Psoas muscle (tissue), 8 donors: ENCODE data around the gene MCUR1. TPM values are rescaled to one million over a fixed set of nuclear protein-coding genes. Genes with fewer than 3 reads are reported as not detected.

Source experiments
- ATAC-seq, 4 donors: fragments of 200-7000 bp; cut with Tn5 transposase; one replicate each; pipeline ENCODE4 v1.9.1; 2020; ENCODE audit warnings: moderate library complexity in 3 of 4, mild to moderate bottlenecking in 2 of 4
- DNase-seq, 2 donors: peaks; one replicate each; pipeline ENCODE4 v3.0.0-alpha.2; 2020
- H3K27ac ChIP-seq: fragments of 200-600 bp; one replicate; pipeline ENCODE4 v1.8.0; 2022
- H3K27me3 ChIP-seq, 3 donors: fragments of 200-600 bp in 1 of 3; one replicate each; pipeline versions ENCODE4 v1.6.1 to v1.8.0; 2013 to 2022; ENCODE audit warnings: low read length in 2 of 3, mild to moderate bottlenecking in 2 of 3, moderate library complexity in 1 of 3; ENCODE audit not compliant: insufficient read depth in 3 of 3
- H3K36me3 ChIP-seq, 2 donors: fragments of 200-600 bp in 1 of 2; one replicate each; pipeline versions ENCODE4 v1.6.1 to v1.8.0; 2013 to 2022; ENCODE audit warnings: low read depth in 1 of 2, mild to moderate bottlenecking in 1 of 2, moderate library complexity in 1 of 2; ENCODE audit not compliant: insufficient read depth in 1 of 2
- H3K4me1 ChIP-seq: fragments of 200-600 bp; one replicate; pipeline ENCODE4 v1.8.0; 2022
- H3K4me3 ChIP-seq: fragments of 200-600 bp; one replicate; pipeline ENCODE4 v1.8.0; 2022; ENCODE audit warnings: mild to moderate bottlenecking
- H3K9me3 ChIP-seq: fragments of 200-600 bp; one replicate; pipeline ENCODE4 v1.8.0; 2022
- CTCF ChIP-seq: fragments of 200-600 bp; IDR thresholded peaks from one replicate; pipeline ENCODE4 v1.8.0; 2022; ENCODE audit warnings: antibody characterized with exemption
- WGBS, 3 donors: extraction: QIAGEN DNeasy Blood & Tissue Kit; methylation state at CpG; one replicate each; pipeline versions ENCODE4 v1.1.6 to v1.1.7; 2013; 5-methylcytosine and 5-hydroxymethylcytosine counted together
- intact Hi-C, 2 donors: fragments of 100-400 bp; cut with DNase I; formaldehyde crosslinking; loops; one replicate each; pipeline versions ENCODE4 v1.11.0 to v1.14.2; 2022
- polyA plus RNA-seq, 3 donors: library from polyadenylated mRNA; stranded (reverse); fragments of 200-250 nt; gene quantifications; one replicate each; pipeline ENCODE4 v1.2.3, GENCODE V29; 2013
- total RNA-seq, 4 donors: library from RNA; stranded (reverse); fragmentation: NEBNext Ultra II Directional in 2 of 4; extraction: Animal tissue kit (Norgen Biotek cat#: 25700) in 2 of 4; gene quantifications; one replicate each; pipeline versions ENCODE4 v1.2.1 to v1.2.4, GENCODE V29; 2021 to 2023
- donor health status: healthy with polysubstance abuse.
- donor health status: DM: no; HTN: no; CAD: no; lungs with moderate emphysema.
- donor health status: Bipolar disorder and iron deficiency.
- donor health status: healthy.
- donor health status: DM: yes; HTN: yes; CAD: no.
- donor health status: DM: no; HTN: no; CAD: no.
- donor health status: DM: no; HTN: no; CAD: no.
- donor health status: DM: yes; HTN: yes; CAD: no.

Gene MCUR1
- total and polyA plus RNA-seq, 7 donors = 17.9 to 31.9 (median 20.5) TPM

DNA sequence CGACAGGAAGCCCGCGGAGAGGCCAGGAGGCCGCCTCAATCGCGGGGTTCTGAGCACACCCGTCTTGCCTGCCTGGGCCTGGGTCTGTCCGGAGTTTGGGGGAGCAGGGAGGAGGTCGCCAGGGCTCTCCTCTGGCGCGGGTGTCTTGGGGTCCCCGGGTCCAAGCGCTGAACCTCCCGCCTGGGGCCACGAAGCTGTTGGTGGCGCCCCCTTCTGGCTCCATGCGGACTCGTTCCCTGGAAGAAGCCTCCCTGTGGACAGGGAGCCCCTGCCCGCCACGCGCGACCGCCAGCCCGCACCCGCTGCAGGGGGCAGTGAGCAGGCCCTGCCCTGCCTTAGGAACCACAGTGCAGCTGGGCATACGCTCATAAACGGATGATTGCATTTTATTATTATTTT, 44.7 kb downstream of the MCUR1 start:
- intact Hi-C loops = loop anchor here in 1 of 2 donors (5.0 kb wide), 1 partner anchor 57 kb away; the partner anchor contains the start of gene RANBP9
- no peak for TF ChIP-seq CTCF
- Histone ChIP-seq H3K4me3 (no peak overlapping the region), H3K36me3 (no peaks in the 10 kb centered on the region), H3K27me3 (no peaks in the 10 kb centered on the region), H3K4me1 (peaks cover 4% of the 10 kb centered on the region), H3K27ac (no peak overlapping the region), H3K9me3 (no peaks in the 10 kb centered on the region)
- no peak for DNase-seq
- no peak for ATAC-seq
- 84 to 88% (median 85%) methylated on average over 27 of the region's 27 CpGs for WGBS, 3 donors

DNA sequence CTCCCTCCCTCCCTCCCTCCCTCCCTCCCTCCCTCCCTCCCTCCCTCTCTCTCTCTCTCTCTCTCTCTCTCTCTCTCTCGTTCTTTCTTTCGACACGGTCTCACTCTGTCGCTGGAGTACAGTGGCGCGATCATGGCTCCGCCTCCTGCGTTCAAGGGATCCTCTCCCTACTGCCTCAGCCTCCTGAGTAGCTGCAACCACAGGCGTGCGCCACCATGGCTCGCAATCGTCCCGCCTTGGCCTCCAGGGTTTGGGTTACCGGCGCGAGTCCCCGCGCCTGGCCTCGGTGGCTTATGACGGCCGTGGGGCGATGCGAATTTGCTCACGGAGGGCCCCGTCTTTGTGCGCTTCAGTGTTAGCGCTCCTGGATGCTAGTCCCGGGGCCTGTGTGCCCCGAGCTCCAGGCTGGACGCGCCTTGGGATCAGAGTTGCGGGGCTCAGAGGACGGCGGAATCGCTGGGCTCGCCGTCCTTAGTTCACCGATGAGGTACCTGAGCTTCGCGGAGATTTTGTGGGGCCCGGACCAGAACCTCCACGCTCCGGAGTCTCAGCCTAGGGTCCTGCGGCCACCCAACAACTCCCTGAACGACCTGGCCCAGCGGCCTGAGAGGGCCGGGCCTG, 45.2 kb downstream of the MCUR1 start:
- no peak for TF ChIP-seq CTCF
- no peaks in the 10 kb centered on the region for H3K9me3 ChIP-seq
- H3K36me3 ChIP-seq = no peaks in the 10 kb centered on the region
- H3K4me1 ChIP-seq = peaks cover 4% of the 10 kb centered on the region
- no peak for DNase-seq
- H3K27me3 ChIP-seq = no peaks in the 10 kb centered on the region
- intact Hi-C loops = loop anchor here in 1 of 2 donors (5.0 kb wide), 1 partner anchor 57 kb away; the partner anchor contains the start of gene RANBP9
- no peak overlapping the region for H3K4me3 ChIP-seq
- H3K27ac ChIP-seq = no peak overlapping the region
- 94 to 97% (median 95%) methylated on average over 43 to 47 of the region's 47 CpGs for WGBS, 3 donors
- no peak for ATAC-seq

GRCh38 chr6:13767121-13767808, 47.1 kb downstream of the MCUR1 start:
- Histone ChIP-seq H3K36me3 (no peaks in the 10 kb centered on the region), H3K4me1 (peaks cover 4% of the 10 kb centered on the region), H3K27ac (peak overlapping the region; percentile 62), H3K4me3 (peak overlapping the region; percentile 60), H3K9me3 (no peaks in the 10 kb centered on the region), H3K27me3 (no peaks in the 10 kb centered on the region)
- ATAC-seq = peak; percentile 80 to 96 (median 92)
- intact Hi-C loops = loop anchor here in 1 of 2 donors (5.0 kb wide), 1 partner anchor 55 kb away; the partner anchor contains the start of gene RANBP9
- DNase-seq = peak; percentile 34 to 70
- no peak for TF ChIP-seq CTCF
- WGBS, 3 donors = 16 to 23% (median 19%) methylated on average over 19 of the region's 19 CpGs

DNA sequence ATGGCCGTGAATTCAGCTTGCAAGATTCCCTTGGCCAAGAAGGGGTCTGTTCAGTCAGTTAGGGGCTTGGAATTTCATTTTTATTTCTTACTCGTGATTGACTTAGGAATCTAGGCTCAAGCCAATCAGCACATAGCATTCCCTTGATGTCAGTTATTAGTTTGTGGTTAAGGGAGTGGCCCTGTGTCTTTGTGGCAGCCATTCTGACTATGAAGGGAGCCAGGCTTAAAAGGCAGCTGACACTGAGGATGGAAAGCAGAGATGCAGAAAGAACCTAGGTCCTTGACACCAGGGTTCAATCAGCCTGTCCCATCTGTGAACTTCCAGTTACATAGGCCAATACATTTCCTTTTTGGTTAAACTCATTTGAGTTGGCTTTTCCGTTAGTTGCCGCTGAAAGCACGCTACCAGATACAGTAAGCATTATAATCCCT, 48.1 kb downstream of the MCUR1 start:
- intact Hi-C loops = loop anchor here in 1 of 2 donors (5.0 kb wide), 1 partner anchor 54 kb away; the partner anchor contains the start of gene RANBP9
- WGBS, 3 donors = 60 to 66% (median 61%) methylated on average over 5 of the region's 5 CpGs

More for the DNA sequence above, 48.1 kb downstream of the MCUR1 start:
- no peaks in the 10 kb centered on the region for H3K27me3 ChIP-seq
- DNase-seq (no peak), ATAC-seq (peak in 1 of 4 donors; percentile 37)
- H3K9me3 ChIP-seq = no peaks in the 10 kb centered on the region
- H3K4me1 ChIP-seq = peaks cover 4% of the 10 kb centered on the region
- no peak for TF ChIP-seq CTCF
- no peak overlapping the region for H3K27ac ChIP-seq
- no peak overlapping the region for H3K4me3 ChIP-seq
- H3K36me3 ChIP-seq = no peaks in the 10 kb centered on the region
